Endothelial cell of umbilical vein (primary cell): ENCODE data around the gene NUDT2. TPM values are rescaled to one million over a fixed set of nuclear protein-coding genes. Genes with fewer than 3 reads are reported as not detected.

Source experiments
- BruUV-seq: library from RNA; stranded (reverse); fragments of 400-500 nt; replicated peaks from 2 replicates; lab custom pipeline; 2021; lab: Mats Ljungman, UMichigan
- CTCF ChIA-PET: fragments of 300-600, 350-600 bp; sonication (Branson Sonifier 250); formaldehyde crosslinking; loops from one replicate; lab custom pipeline; 2021; ENCODE audit warnings: antibody characterized with exemption, inconsistent platforms; lab: Charles Lee
- POLR2A ChIA-PET: fragments of 300-600, 350-600 bp; sonication (Branson Sonifier 250); formaldehyde crosslinking; loops from one replicate; lab custom pipeline; 2021; ENCODE audit warnings: antibody characterized with exemption, inconsistent platforms; lab: Charles Lee
- DNase-seq: peaks from one replicate; pipeline ENCODE4 v3.0.0-alpha.2; 2011; ENCODE audit warnings: low read depth, low spot score
- FAIRE-seq: peaks from 2 replicates; lab custom pipeline; 2011; peaks lifted over from hg19 to GRCh38; lab: Jason Lieb, UNC
- H2AFZ ChIP-seq: 2 replicates; pipeline ENCODE4 v1.6.0; 2012; ENCODE audit warnings: low read depth, low read length, control low read depth, inconsistent platforms
- H3K27ac ChIP-seq: 2 replicates; pipeline ENCODE4 v1.5.1; 2011; ENCODE audit warnings: low read depth, mild to moderate bottlenecking, control low read depth, low read length, moderate library complexity; ENCODE audit not compliant: insufficient read depth
- H3K27me3 ChIP-seq, 2 experiments: 2 replicates each; pipeline versions ENCODE4 v1.6.0 to v1.6.1; 2011; ENCODE audit warnings: low read length in 2 of 2, mixed read lengths in 1 of 2; ENCODE audit not compliant: control insufficient read depth in 2 of 2, insufficient read depth in 2 of 2
- H3K36me3 ChIP-seq, 2 experiments: 2 replicates in 1 of 2; 3 replicates in 1 of 2; pipeline ENCODE4 v1.5.1; 2011; ENCODE audit warnings: low read length in 2 of 2, mild to moderate bottlenecking in 1 of 2, moderate library complexity in 1 of 2; ENCODE audit not compliant: control insufficient read depth in 2 of 2, insufficient read depth in 2 of 2; ENCODE audit errors: extremely low read depth in 1 of 2
- H3K4me1 ChIP-seq: 3 replicates; pipeline ENCODE4 v1.5.1; 2011; ENCODE audit warnings: mild to moderate bottlenecking, low read length; ENCODE audit not compliant: control insufficient read depth, insufficient read depth; ENCODE audit errors: extremely low read depth
- H3K4me2 ChIP-seq: 2 replicates; pipeline ENCODE4 v1.6.1; 2011; ENCODE audit warnings: low read length, control low read depth, mixed read lengths; ENCODE audit not compliant: insufficient read depth
- H3K4me3 ChIP-seq, 3 experiments: fragments of 200-600 bp in 1 of 3; sonication (generic), shearing (Covaris generic) in 1 of 3; replicated peaks in 1 of 3; 2 replicates each; pipeline ENCODE4 v1.5.1; 2011 to 2016; ENCODE audit warnings: control low read depth in 3 of 3, low read length in 3 of 3, mild to moderate bottlenecking in 2 of 3, inconsistent platforms in 1 of 3, low read depth in 1 of 3, moderate library complexity in 1 of 3; ENCODE audit not compliant: insufficient read depth in 1 of 3
- H3K79me2 ChIP-seq: 2 replicates; pipeline ENCODE4 v1.6.0; 2012; ENCODE audit warnings: low read length, inconsistent platforms; ENCODE audit not compliant: control insufficient read depth, insufficient read depth
- H3K9ac ChIP-seq: replicated peaks from 2 replicates; pipeline ENCODE3; 2011; ENCODE audit warnings: low read length, control low read depth; ENCODE audit not compliant: insufficient read depth; ENCODE audit errors: extremely low read depth
- H3K9me1 ChIP-seq: replicated peaks from 3 replicates; pipeline ENCODE4 v1.6.0; 2011; ENCODE audit warnings: mild to moderate bottlenecking, low read length; ENCODE audit not compliant: control insufficient read depth, insufficient read depth; ENCODE audit errors: extremely low read depth
- H3K9me3 ChIP-seq: replicated peaks from 2 replicates; pipeline ENCODE4 v1.5.1; 2012; ENCODE audit warnings: low read length, inconsistent platforms; ENCODE audit not compliant: control insufficient read depth, insufficient read depth
- H4K20me1 ChIP-seq: replicated peaks from 2 replicates; pipeline ENCODE3; 2011; ENCODE audit warnings: mild to moderate bottlenecking, low read length; ENCODE audit not compliant: control insufficient read depth, insufficient read depth; ENCODE audit errors: extremely low read depth
- EZH2 ChIP-seq: IDR thresholded peaks from 2 replicates; pipeline ENCODE4 v1.6.1; 2012; ENCODE audit warnings: borderline replicate concordance, low read depth, mild to moderate bottlenecking, moderate library complexity, low read length, inconsistent platforms; ENCODE audit not compliant: severe bottlenecking
- FOS ChIP-seq: IDR thresholded peaks from 2 replicates; pipeline ENCODE4 v1.6.1; 2011; ENCODE audit warnings: mild to moderate bottlenecking, low read length, moderate library complexity, borderline replicate concordance; ENCODE audit not compliant: insufficient read depth
- GATA2 ChIP-seq: IDR thresholded peaks from 2 replicates; pipeline ENCODE4 v1.7.0; 2011; ENCODE audit warnings: low read depth, mild to moderate bottlenecking, moderate library complexity, mixed read lengths, low read length; ENCODE audit not compliant: insufficient read length, insufficient read depth
- JUN ChIP-seq: IDR thresholded peaks from 2 replicates; pipeline ENCODE4 v1.6.1; 2011; ENCODE audit warnings: borderline replicate concordance, low read depth; ENCODE audit not compliant: insufficient read length, insufficient read depth
- MYC ChIP-seq: IDR thresholded peaks from one replicate; pipeline ENCODE4 v1.6.1; 2011; ENCODE audit warnings: mild to moderate bottlenecking, low read depth, low read length
- dilution Hi-C: fragments of 300-500 bp; cut with MboI; formaldehyde crosslinking; loops from one replicate; pipeline ENCODE4 v1.15.0; 2019; ENCODE audit warnings: low sequenced_read_pairs; ENCODE audit not compliant: extremely low pct_ligation_motif_present
- intact Hi-C: fragments of 100-400 bp; cut with micrococcal nuclease; formaldehyde crosslinking; loops from one replicate; pipeline ENCODE4 v1.10.0; 2022
- polyA plus RNA-seq, 4 experiments: library from polyadenylated mRNA; depleted of rRNA in 3 of 4; stranded (reverse) in 3 of 4; unstranded in 1 of 4; fragments of >200 nt; gene quantifications; 2 replicates each; pipeline versions ENCODE4 v1.2.1 to v1.2.3, GENCODE V29; 2011 to 2012; ENCODE audit warnings: missing spikeins in 1 of 4
- total RNA-seq: library from RNA; stranded (reverse); gene quantifications from 2 replicates; pipeline ENCODE4 v1.2.3, GENCODE V29; 2021
- TF ChIP-seq, protein P1 (sequence below), 2 donors: IDR thresholded peaks; 1 replicate in 1 of 2; 2 replicates in 1 of 2; pipeline ENCODE4 v1.5.1; 2011; ENCODE audit warnings: low read length in 2 of 2, mild to moderate bottlenecking in 2 of 2, moderate library complexity in 2 of 2, control low read depth in 1 of 2, inconsistent platforms in 1 of 2, low read depth in 1 of 2; ENCODE audit not compliant: insufficient read depth in 1 of 2; ENCODE audit errors: extremely low read depth in 1 of 2
- TF ChIP-seq, protein P2 (sequence below): IDR thresholded peaks from 2 replicates; pipeline ENCODE4 v1.6.1; 2011; ENCODE audit not compliant: insufficient read depth, insufficient read length

Gene NUDT2
- total and polyA plus RNA-seq, 2 donors (not counting 3 experiments of a cell fraction or from before 2014, with no cell fraction given) = 25.1 to 45.2 TPM

DNA sequence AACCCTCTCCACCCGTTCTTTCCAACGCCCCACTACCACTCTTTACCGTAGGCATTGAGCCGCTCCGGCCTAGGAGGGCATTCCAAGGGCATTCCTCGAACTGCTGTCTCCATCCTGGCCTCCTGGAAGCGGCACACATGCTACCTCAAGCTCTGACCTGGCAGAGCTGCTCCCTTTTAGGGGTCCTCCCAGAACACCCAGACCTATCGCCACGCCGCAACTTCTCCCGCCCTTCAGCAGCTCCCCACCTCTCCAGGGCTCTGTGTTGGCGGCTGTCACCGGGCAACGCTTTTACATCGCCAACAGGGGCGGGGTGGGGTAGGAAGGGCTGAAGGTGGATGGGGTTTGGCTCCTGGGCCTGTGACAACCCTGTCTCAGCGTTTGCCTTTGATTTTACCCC, 52.0 kb downstream of the NUDT2 start:
- DNase-seq (no peak), FAIRE-seq (no peak)
- Histone ChIP-seq H3K9me1 (no peaks in the 10 kb centered on the region), H3K79me2 (no peaks in the 10 kb centered on the region), H3K4me2 (peak overlapping the region; percentile 81), H4K20me1 (no peaks in the 10 kb centered on the region), H3K9me3 (no peaks in the 10 kb centered on the region), H3K4me1 (peaks cover 9% of the 10 kb centered on the region), H3K36me3 (no peaks in the 10 kb centered on the region), H3K4me3 (no peak overlapping the region), H3K27ac (no peak overlapping the region), H3K27me3 (no peaks in the 10 kb centered on the region), H2AFZ (peak overlapping the region; percentile 94), H3K9ac (no peak overlapping the region)
- dilution Hi-C loops = no loop called here
- ChIA-PET POLR2A (no interaction called here), CTCF (interaction anchor here (3.6 to 9.4 kb wide), 2 partner anchors 48 to 223 kb away, joined by 15 to 152 read pairs; no protein-coding TSS in a partner anchor)
- intact Hi-C loops = no loop called here
- no TSS peak for BruUV-seq
- TF ChIP-seq, protein P1, sequence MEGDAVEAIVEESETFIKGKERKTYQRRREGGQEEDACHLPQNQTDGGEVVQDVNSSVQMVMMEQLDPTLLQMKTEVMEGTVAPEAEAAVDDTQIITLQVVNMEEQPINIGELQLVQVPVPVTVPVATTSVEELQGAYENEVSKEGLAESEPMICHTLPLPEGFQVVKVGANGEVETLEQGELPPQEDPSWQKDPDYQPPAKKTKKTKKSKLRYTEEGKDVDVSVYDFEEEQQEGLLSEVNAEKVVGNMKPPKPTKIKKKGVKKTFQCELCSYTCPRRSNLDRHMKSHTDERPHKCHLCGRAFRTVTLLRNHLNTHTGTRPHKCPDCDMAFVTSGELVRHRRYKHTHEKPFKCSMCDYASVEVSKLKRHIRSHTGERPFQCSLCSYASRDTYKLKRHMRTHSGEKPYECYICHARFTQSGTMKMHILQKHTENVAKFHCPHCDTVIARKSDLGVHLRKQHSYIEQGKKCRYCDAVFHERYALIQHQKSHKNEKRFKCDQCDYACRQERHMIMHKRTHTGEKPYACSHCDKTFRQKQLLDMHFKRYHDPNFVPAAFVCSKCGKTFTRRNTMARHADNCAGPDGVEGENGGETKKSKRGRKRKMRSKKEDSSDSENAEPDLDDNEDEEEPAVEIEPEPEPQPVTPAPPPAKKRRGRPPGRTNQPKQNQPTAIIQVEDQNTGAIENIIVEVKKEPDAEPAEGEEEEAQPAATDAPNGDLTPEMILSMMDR (IDR thresholded peaks at IDR 0.05; ENCODE audit: extremely low read depth in 1 of 2, insufficient read depth in 1 of 2, low read depth in 1 of 2, low read length in 2 of 2) = no peak
- peak; percentile 21 for TF ChIP-seq EZH2

DNA sequence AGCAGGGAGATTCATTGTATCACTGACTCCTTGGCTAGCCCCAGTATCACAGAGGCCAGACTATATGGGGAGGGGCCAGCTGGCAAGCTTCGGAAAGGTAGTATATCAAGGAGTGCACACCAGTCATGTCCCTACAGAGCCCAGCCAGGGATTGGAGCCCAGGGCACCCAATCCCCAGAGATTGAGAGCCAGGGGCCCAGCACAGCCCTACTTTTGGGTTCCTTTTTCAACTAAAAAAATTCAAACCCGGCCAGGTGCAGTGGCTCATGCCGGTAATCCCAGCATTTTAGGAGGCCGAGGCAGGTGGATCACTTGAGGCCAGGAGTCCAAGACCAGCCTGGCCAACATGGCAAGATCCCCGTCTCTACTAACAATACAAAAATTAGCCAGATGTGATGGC, 52.7 kb downstream of the NUDT2 start:
- CTCF ChIA-PET = interaction anchor here (0.6 to 3.6 kb wide), 3 partner anchors 22 to 644 kb away, joined by 3 to 15 read pairs (median 8); no protein-coding TSS in a partner anchor
- peaks cover 8% of the 10 kb centered on the region for H3K4me1 ChIP-seq
- H3K27ac ChIP-seq = no peak overlapping the region
- no peaks in the 10 kb centered on the region for H4K20me1 ChIP-seq
- TF ChIP-seq, protein P2, sequence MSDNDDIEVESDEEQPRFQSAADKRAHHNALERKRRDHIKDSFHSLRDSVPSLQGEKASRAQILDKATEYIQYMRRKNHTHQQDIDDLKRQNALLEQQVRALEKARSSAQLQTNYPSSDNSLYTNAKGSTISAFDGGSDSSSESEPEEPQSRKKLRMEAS = no peak
- TF ChIP-seq JUN (no peak), GATA2 (no peak), FOS (no peak), MYC (no peak)
- intact Hi-C loops (no loop called here), dilution Hi-C loops (no loop called here)
- H3K79me2 ChIP-seq = no peaks in the 10 kb centered on the region
- no peaks in the 10 kb centered on the region for H3K36me3 ChIP-seq
- no peak overlapping the region for H3K4me3 ChIP-seq
- H3K4me2 ChIP-seq = no peak overlapping the region
- POLR2A ChIA-PET = no interaction called here
- DNase-seq (no peak), FAIRE-seq (no peak)
- no peak overlapping the region for H2AFZ ChIP-seq
- no peaks in the 10 kb centered on the region for H3K9me1 ChIP-seq
- no TSS peak for BruUV-seq
- no peaks in the 10 kb centered on the region for H3K9me3 ChIP-seq
- H3K27me3 ChIP-seq = no peaks in the 10 kb centered on the region
- H3K9ac ChIP-seq = no peak overlapping the region
